NB4 (cell line): ENCODE measurements around the gene PBX3.

Source experiments
- CTCF ChIP-seq: IDR thresholded peaks from one replicate; pipeline ENCODE4 v1.5.1; 2012; ENCODE audit warnings: low read depth, low read length
- POLR2A ChIP-seq: IDR thresholded peaks from 2 replicates; pipeline ENCODE4 v1.6.1; 2011; ENCODE audit warnings: mild to moderate bottlenecking; ENCODE audit not compliant: insufficient read length; ENCODE audit errors: extremely low read depth

- TF ChIP-seq CTCF (no peak), POLR2A (no peak)
These were observed 73.9 kb downstream of the PBX3 start for GRCh38 chr9:125821078-125821477.
